Muscle layer of colon (tissue), 2 donors: ENCODE results near the gene CCNF.
A peak's percentile ranks its signal among the peaks of the same experiment; 100 is the strongest.
"Not testable (repeated sequence)": the region's sequence is repeated elsewhere in the genome, so short reads cannot be mapped to it uniquely, and the experiment has no call there.

ENCODE experiments used
- H3K27ac ChIP-seq: one replicate; pipeline ENCODE4 v1.7.0; 2013; ENCODE audit warnings: low read depth, mild to moderate bottlenecking, low read length, moderate library complexity
- H3K27me3 ChIP-seq, 2 donors: one replicate each; pipeline ENCODE4 v1.7.0; 2013; ENCODE audit warnings: low read length in 2 of 2, mild to moderate bottlenecking in 2 of 2; ENCODE audit not compliant: insufficient read depth in 2 of 2, control insufficient read depth in 1 of 2
- H3K36me3 ChIP-seq: one replicate; pipeline ENCODE4 v1.7.0; 2013; ENCODE audit warnings: mild to moderate bottlenecking, low read length; ENCODE audit not compliant: insufficient read depth
- H3K4me1 ChIP-seq: one replicate; pipeline ENCODE4 v1.7.0; 2013; ENCODE audit warnings: mild to moderate bottlenecking, low read length; ENCODE audit not compliant: insufficient read depth
- H3K4me3 ChIP-seq, 2 donors: one replicate each; pipeline ENCODE4 v1.7.0; 2013; ENCODE audit warnings: low read length in 2 of 2, low read depth in 1 of 2, mild to moderate bottlenecking in 1 of 2, moderate library complexity in 1 of 2
- H3K9ac ChIP-seq: one replicate; pipeline ENCODE4 v1.7.0; 2013; ENCODE audit warnings: low read length
- H3K9me3 ChIP-seq: one replicate; pipeline ENCODE4 v1.7.0; 2013; ENCODE audit warnings: mild to moderate bottlenecking, low read length
- donor health status: abdominal sarcoma.
- donor health status: Adenocarcinoma of cecum.

Gene CCNF

GRCh38 chr16:2429034-2429770 lies at the start of gene CCNF:
CCNF (plus strand) TSS chr16:2429447; CDS start chr16:2429482, 35 bp downstream.
- peaks cover 5% of the 10 kb centered on the region for H3K36me3 ChIP-seq

GRCh38 chr16:2383501-2383900 lies 45.7 kb upstream of the CCNF start:
- H3K9me3 ChIP-seq = no peaks in the 10 kb centered on the region
- H3K9ac ChIP-seq = no peak overlapping the region
- H3K4me1 ChIP-seq = no peaks in the 10 kb centered on the region
- no peaks in the 10 kb centered on the region for H3K36me3 ChIP-seq
- H3K27me3 ChIP-seq = no peaks in the 10 kb centered on the region
- no peak overlapping the region for H3K4me3 ChIP-seq
- no peak overlapping the region for H3K27ac ChIP-seq

More at GRCh38 chr16:2429034-2429770, at the start of gene CCNF:
- H3K4me1 ChIP-seq = peaks cover 14% of the 10 kb centered on the region
- peak within 1 kb of the TSS; percentile 63 for H3K27ac ChIP-seq
- H3K27me3 ChIP-seq = no peaks in the 10 kb centered on the region
- no peaks in the 10 kb centered on the region for H3K9me3 ChIP-seq
- peak within 1 kb of the TSS; percentile 71 to 91 for H3K4me3 ChIP-seq
- H3K9ac ChIP-seq = no peak within 1 kb of the TSS

GRCh38 chr16:2384426-2384825 lies 44.8 kb upstream of the CCNF start:
- Histone ChIP-seq H3K27me3 (no peaks in the 10 kb centered on the region), H3K4me1 (no peaks in the 10 kb centered on the region)

GRCh38 chr16:2385190-2385836 lies 43.9 kb upstream of the CCNF start:
- Histone ChIP-seq H3K27me3 (no peaks in the 10 kb centered on the region), H3K36me3 (no peaks in the 10 kb centered on the region), H3K27ac (no peak overlapping the region), H3K9ac (no peak overlapping the region), H3K9me3 (no peaks in the 10 kb centered on the region), H3K4me1 (no peaks in the 10 kb centered on the region), H3K4me3 (no peak overlapping the region)

More at GRCh38 chr16:2384426-2384825, 44.8 kb upstream of the CCNF start:
- Histone ChIP-seq H3K36me3 (no peaks in the 10 kb centered on the region), H3K9ac (no peak overlapping the region), H3K4me3 (no peak overlapping the region), H3K9me3 (no peaks in the 10 kb centered on the region), H3K27ac (no peak overlapping the region)

GRCh38 chr16:2385982-2386381 lies 43.3 kb upstream of the CCNF start:
- not testable (repeated sequence) for H3K4me3 ChIP-seq, H3K36me3 ChIP-seq, H3K9ac ChIP-seq, H3K9me3 ChIP-seq, H3K27me3 ChIP-seq, H3K4me1 ChIP-seq, H3K27ac ChIP-seq

- Histone ChIP-seq H3K9me3 (no peaks in the 10 kb centered on the region), H3K4me1 (no peaks in the 10 kb centered on the region), H3K27ac (no peak overlapping the region), H3K36me3 (no peaks in the 10 kb centered on the region), H3K27me3 (no peaks in the 10 kb centered on the region), H3K9ac (no peak overlapping the region), H3K4me3 (no peak overlapping the region)
These were observed 42.3 kb upstream of the CCNF start for GRCh38 chr16:2386990-2387389.

GRCh38 chr16:2388139-2388874 lies 40.9 kb upstream of the CCNF start:
- no peaks in the 10 kb centered on the region for H3K27me3 ChIP-seq
- H3K4me3 ChIP-seq = no peak overlapping the region
- H3K27ac ChIP-seq = no peak overlapping the region
- H3K9ac ChIP-seq = no peak overlapping the region
- H3K9me3 ChIP-seq = no peaks in the 10 kb centered on the region
- no peaks in the 10 kb centered on the region for H3K4me1 ChIP-seq
- no peaks in the 10 kb centered on the region for H3K36me3 ChIP-seq

GRCh38 chr16:2388875-2389433 lies 40.3 kb upstream of the CCNF start:
- H3K4me1 ChIP-seq = no peaks in the 10 kb centered on the region
- H3K9me3 ChIP-seq = no peaks in the 10 kb centered on the region
- no peak overlapping the region for H3K27ac ChIP-seq
- H3K4me3 ChIP-seq = no peak overlapping the region
- H3K27me3 ChIP-seq = no peaks in the 10 kb centered on the region
- no peak overlapping the region for H3K9ac ChIP-seq
- H3K36me3 ChIP-seq = no peaks in the 10 kb centered on the region

GRCh38 chr16:2392025-2392424 lies 37.2 kb upstream of the CCNF start:
- no peaks in the 10 kb centered on the region for H3K27me3 ChIP-seq
- H3K9ac ChIP-seq = no peak overlapping the region
- H3K4me1 ChIP-seq = no peaks in the 10 kb centered on the region
- no peaks in the 10 kb centered on the region for H3K9me3 ChIP-seq
- no peak overlapping the region for H3K27ac ChIP-seq
- H3K4me3 ChIP-seq = no peak overlapping the region
- no peaks in the 10 kb centered on the region for H3K36me3 ChIP-seq

GRCh38 chr16:2398520-2398919 lies 30.7 kb upstream of the CCNF start:
- no peak overlapping the region for H3K4me3 ChIP-seq
- no peaks in the 10 kb centered on the region for H3K4me1 ChIP-seq
- H3K27me3 ChIP-seq = no peaks in the 10 kb centered on the region
- H3K9me3 ChIP-seq = no peaks in the 10 kb centered on the region
- no peak overlapping the region for H3K9ac ChIP-seq
- H3K27ac ChIP-seq = no peak overlapping the region
- H3K36me3 ChIP-seq = no peaks in the 10 kb centered on the region

GRCh38 chr16:2404099-2404498 lies 25.1 kb upstream of the CCNF start:
- no peaks in the 10 kb centered on the region for H3K4me1 ChIP-seq
- H3K27ac ChIP-seq = no peak overlapping the region

More at GRCh38 chr16:2404099-2404498, 25.1 kb upstream of the CCNF start:
- Histone ChIP-seq H3K36me3 (no peaks in the 10 kb centered on the region), H3K4me3 (no peak overlapping the region), H3K27me3 (no peaks in the 10 kb centered on the region), H3K9me3 (no peaks in the 10 kb centered on the region), H3K9ac (no peak overlapping the region)
